Measurements from ENCODE around the gene SLC22A31. TPM values are rescaled to one million over a fixed set of nuclear protein-coding genes. Genes with fewer than 3 reads are reported as not detected.

SLC22A31 gene
- total RNA-seq, 1 experiment from 2014 or later, result 0.47 TPM

- no peaks in the 10 kb centered on the region for H3K4me1 ChIP-seq (ENCODE audit: insufficient read depth, low read length, poor library complexity, severe bottlenecking)
- no TSS peak for BruUV-seq (replicated peaks)
- H3K9me3 ChIP-seq (ENCODE audit: low read depth, low read length, poor library complexity, severe bottlenecking), result no peaks in the 10 kb centered on the region
- TF ChIP-seq CTCF (conservative IDR thresholded peaks at IDR 0.05; ENCODE audit: low read depth, low read length), result no peak
- no peak for TF ChIP-seq EZH2 (IDR thresholded peaks at IDR 0.05; ENCODE audit: borderline replicate concordance, low read depth, low read length, poor library complexity, severe bottlenecking)
- CTCF ChIA-PET, result no interaction called here
- no peak overlapping the region for H3K27ac ChIP-seq (ENCODE audit: low read depth, low read length, poor library complexity, severe bottlenecking)
- intact Hi-C loops (cut with micrococcal nuclease; ENCODE audit: unreplicated experiment), result no loop called here
- H3K36me3 ChIP-seq (ENCODE audit: insufficient read depth, low read length, poor library complexity, severe bottlenecking), result no peaks in the 10 kb centered on the region
- no peak for DNase-seq (ENCODE audit: low spot score)
- H3K27me3 ChIP-seq (replicated peaks; ENCODE audit: insufficient read depth, low read depth, low read length, poor library complexity), result no peaks in the 10 kb centered on the region
- H3K4me3 ChIP-seq (ENCODE audit: low read depth, low read length, poor library complexity, severe bottlenecking), result no peak overlapping the region
- POLR2A ChIA-PET (ENCODE audit: low non-redundant PET), result no interaction called here
These were observed 22.8 kb downstream of the SLC22A31 start for GRCh38 chr16:89177501-89177900.

GRCh38 chr16:89176717-89177116, 23.6 kb downstream of the SLC22A31 start:
- H3K27me3 ChIP-seq (replicated peaks; ENCODE audit: insufficient read depth, low read depth, low read length, poor library complexity), result no peaks in the 10 kb centered on the region
- ChIA-PET POLR2A (ENCODE audit: low non-redundant PET) (interaction anchor here (0.6 kb wide), 1 partner anchor 406 kb away, joined by 3 read pairs; no protein-coding TSS in a partner anchor), CTCF (no interaction called here)
- no peak overlapping the region for H3K4me3 ChIP-seq (ENCODE audit: low read depth, low read length, poor library complexity, severe bottlenecking)
- TF ChIP-seq EZH2 (IDR thresholded peaks at IDR 0.05; ENCODE audit: borderline replicate concordance, low read depth, low read length, poor library complexity, severe bottlenecking), result no peak
- TF ChIP-seq CTCF (conservative IDR thresholded peaks at IDR 0.05; ENCODE audit: low read depth, low read length), result no peak
- BruUV-seq (replicated peaks), result no TSS peak
- DNase-seq (ENCODE audit: low spot score), result no peak
- intact Hi-C loops (cut with micrococcal nuclease; ENCODE audit: unreplicated experiment), result no loop called here
- no peaks in the 10 kb centered on the region for H3K9me3 ChIP-seq (ENCODE audit: low read depth, low read length, poor library complexity, severe bottlenecking)
- H3K27ac ChIP-seq (ENCODE audit: low read depth, low read length, poor library complexity, severe bottlenecking), result no peak overlapping the region
- no peaks in the 10 kb centered on the region for H3K36me3 ChIP-seq (ENCODE audit: insufficient read depth, low read length, poor library complexity, severe bottlenecking)
- H3K4me1 ChIP-seq (ENCODE audit: insufficient read depth, low read length, poor library complexity, severe bottlenecking), result peaks cover 1% of the 10 kb centered on the region

GRCh38 chr16:89176147-89176690, 24.1 kb downstream of the SLC22A31 start:
- POLR2A ChIA-PET (ENCODE audit: low non-redundant PET), result interaction anchor here (0.6 kb wide), 1 partner anchor 406 kb away, joined by 3 read pairs; no protein-coding TSS in a partner anchor
- CTCF ChIA-PET, result no interaction called here
- Histone ChIP-seq H3K4me3 (ENCODE audit: low read depth, low read length, poor library complexity, severe bottlenecking) (no peak overlapping the region), H3K27me3 (replicated peaks; ENCODE audit: insufficient read depth, low read depth, low read length, poor library complexity) (no peaks in the 10 kb centered on the region), H3K4me1 (ENCODE audit: insufficient read depth, low read length, poor library complexity, severe bottlenecking) (peaks cover 4% of the 10 kb centered on the region), H3K36me3 (ENCODE audit: insufficient read depth, low read length, poor library complexity, severe bottlenecking) (no peaks in the 10 kb centered on the region), H3K27ac (ENCODE audit: low read depth, low read length, poor library complexity, severe bottlenecking) (no peak overlapping the region), H3K9me3 (ENCODE audit: low read depth, low read length, poor library complexity, severe bottlenecking) (no peaks in the 10 kb centered on the region)
- no peak for DNase-seq (ENCODE audit: low spot score)
- no TSS peak for BruUV-seq (replicated peaks)
- intact Hi-C loops (cut with micrococcal nuclease; ENCODE audit: unreplicated experiment), result no loop called here
- TF ChIP-seq EZH2 (IDR thresholded peaks at IDR 0.05; ENCODE audit: borderline replicate concordance, low read depth, low read length, poor library complexity, severe bottlenecking), result no peak
- no peak for TF ChIP-seq CTCF (conservative IDR thresholded peaks at IDR 0.05; ENCODE audit: low read depth, low read length)

Measured in A673 (cell line).